Mononuclear cell (primary cell): ENCODE data around the gene PRR18. TPM values are rescaled to one million over a fixed set of nuclear protein-coding genes. Genes with fewer than 3 reads are reported as not detected.

Source experiments
- H3K27me3 ChIP-seq: 2 replicates; pipeline ENCODE4 v1.6.0; 2011; ENCODE audit warnings: low read length, control low read depth; ENCODE audit not compliant: insufficient read depth
- H3K4me1 ChIP-seq: 2 replicates; pipeline ENCODE4 v1.5.1; 2011; ENCODE audit warnings: mild to moderate bottlenecking, low read length, control low read depth; ENCODE audit not compliant: insufficient read depth
- H3K4me3 ChIP-seq: 2 replicates; pipeline ENCODE4 v1.5.1; 2011; ENCODE audit warnings: mild to moderate bottlenecking, low read length, moderate library complexity
- H3K9me3 ChIP-seq: 2 replicates; pipeline ENCODE4 v1.5.1; 2011; ENCODE audit warnings: low read depth, mild to moderate bottlenecking, control low read depth, low read length
- total RNA-seq: library from RNA; depleted of rRNA; stranded (reverse); fragments of >200 nt; gene quantifications from one replicate; pipeline ENCODE4 v1.2.3, GENCODE V29; 2012

PRR18 gene
- total RNA-seq, 1 donor: not detected

DNA sequence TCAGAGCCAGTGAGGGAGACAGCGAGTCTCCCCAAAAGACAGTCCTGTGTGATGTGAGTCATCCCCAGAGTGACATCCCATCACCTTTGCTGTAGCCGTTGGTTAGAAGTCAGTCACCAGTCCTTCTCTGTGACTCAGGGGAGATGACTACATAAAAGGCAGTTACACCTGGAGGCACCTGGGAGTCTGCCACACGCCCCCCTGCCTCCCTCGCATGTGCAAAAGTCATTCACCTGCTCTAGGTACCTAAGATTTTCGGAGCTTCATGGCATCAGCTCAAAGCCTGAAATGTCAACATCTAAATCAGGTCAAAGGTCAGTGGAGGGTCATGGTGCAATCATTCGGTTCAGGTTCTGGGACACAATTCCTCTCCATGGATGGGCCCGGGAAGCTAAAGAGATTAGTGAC is 50.3 kb downstream of the PRR18 start:
- H3K9me3 ChIP-seq: no peaks in the 10 kb centered on the region
- H3K4me1 ChIP-seq: peaks cover 52% of the 10 kb centered on the region
- H3K27me3 ChIP-seq: peaks cover 24% of the 10 kb centered on the region
- H3K4me3 ChIP-seq: no peak overlapping the region

Other genes starting within 250 kb of the PRR18 start
- not detected for gene TBXT, start 140.5 kb downstream of the PRR18 start, total RNA-seq
- 14.2 TPM for gene SFT2D1, start 34.2 kb upstream of the PRR18 start, total RNA-seq
- 18.4 TPM for gene MPC1, start 74.5 kb upstream of the PRR18 start, total RNA-seq